Naive thymus-derived CD4-positive, alpha-beta T cell (primary cell): ENCODE results near the gene DMD. TPM values are rescaled to one million over a fixed set of nuclear protein-coding genes. Genes with fewer than 3 reads are reported as not detected.

ENCODE experiments used
- ATAC-seq: fragments of 150-1000 bp; cut with Tn5 transposase; 2 replicates; pipeline ENCODE4 v1.10.0; 2021; ENCODE audit warnings: mild to moderate bottlenecking, moderate library complexity
- CTCF ChIA-PET: fragments of 350-600 bp; sonication (Branson Sonifier 250); formaldehyde crosslinking; loops from one replicate; lab custom pipeline; 2021; ENCODE audit warnings: antibody characterized with exemption; lab: Charles Lee
- POLR2A ChIA-PET: fragments of 350-600 bp; sonication (Branson Sonifier 250); formaldehyde crosslinking; loops from one replicate; lab custom pipeline; 2021; ENCODE audit warnings: antibody characterized with exemption, inconsistent platforms; lab: Charles Lee
- DNase-seq, 9 donors: peaks; one replicate each; pipeline versions ENCODE4 v3.0.0 to v3.0.0-alpha.2; 2020 to 2022; ENCODE audit warnings: mixed read lengths in 1 of 9
- H3K27ac ChIP-seq: one replicate; pipeline ENCODE4 v1.7.0; 2013; ENCODE audit warnings: mild to moderate bottlenecking, low read depth, low read length, moderate library complexity
- H3K27me3 ChIP-seq, 2 donors: one replicate each; pipeline ENCODE4 v1.7.0; 2013; ENCODE audit warnings: low read length in 2 of 2, mild to moderate bottlenecking in 2 of 2, moderate library complexity in 2 of 2; ENCODE audit not compliant: control insufficient read depth in 2 of 2, insufficient read depth in 2 of 2
- H3K36me3 ChIP-seq, 3 experiments: 1 replicate in 2 of 3; 2 replicates in 1 of 3; pipeline ENCODE4 v1.7.0; 2013; ENCODE audit warnings: low read length in 3 of 3, mild to moderate bottlenecking in 3 of 3, moderate library complexity in 1 of 3; ENCODE audit not compliant: insufficient read depth in 3 of 3, control insufficient read depth in 2 of 3
- H3K4me1 ChIP-seq, 2 donors: one replicate each; pipeline ENCODE4 v1.7.0; 2013; ENCODE audit warnings: low read length in 2 of 2, mild to moderate bottlenecking in 2 of 2, moderate library complexity in 1 of 2; ENCODE audit not compliant: control insufficient read depth in 2 of 2, insufficient read depth in 2 of 2
- H3K4me3 ChIP-seq: 2 replicates; pipeline ENCODE4 v1.7.0; 2013; ENCODE audit warnings: mild to moderate bottlenecking, low read length
- H3K9me3 ChIP-seq, 3 experiments: 1 replicate in 2 of 3; 2 replicates in 1 of 3; pipeline ENCODE4 v1.7.0; 2013; ENCODE audit warnings: low read length in 3 of 3; ENCODE audit not compliant: control insufficient read depth in 2 of 3
- H3K27ac Mint-ChIP-seq, 9 donors: one replicate each; pipeline ENCODE4 v1.8.0; 2020 to 2022; ENCODE audit warnings: mixed read lengths in 9 of 9, mild to moderate bottlenecking in 8 of 9, moderate library complexity in 5 of 9, inconsistent platforms in 2 of 9
- H3K27me3 Mint-ChIP-seq, 5 donors: one replicate each; pipeline ENCODE4 v1.8.0; 2021 to 2022; ENCODE audit warnings: mixed read lengths in 5 of 5, mild to moderate bottlenecking in 1 of 5
- H3K36me3 Mint-ChIP-seq, 5 donors: one replicate each; pipeline ENCODE4 v1.8.0; 2020 to 2022; ENCODE audit warnings: mixed read lengths in 5 of 5, mild to moderate bottlenecking in 3 of 5, inconsistent platforms in 1 of 5
- H3K4me1 Mint-ChIP-seq, 7 donors: one replicate each; pipeline ENCODE4 v1.8.0; 2020 to 2022; ENCODE audit warnings: mixed read lengths in 7 of 7, mild to moderate bottlenecking in 3 of 7, inconsistent platforms in 1 of 7
- H3K4me3 Mint-ChIP-seq, 10 donors: one replicate each; pipeline ENCODE4 v1.8.0; 2020 to 2022; ENCODE audit warnings: mild to moderate bottlenecking in 10 of 10, mixed read lengths in 10 of 10, moderate library complexity in 6 of 10, inconsistent platforms in 2 of 10
- H3K9me3 Mint-ChIP-seq, 11 donors: one replicate each; pipeline ENCODE4 v1.8.0; 2020 to 2022; ENCODE audit warnings: mixed read lengths in 11 of 11, mild to moderate bottlenecking in 4 of 11, inconsistent platforms in 1 of 11, moderate library complexity in 1 of 11
- intact Hi-C, 2 donors: fragments of 100-400 bp; cut with micrococcal nuclease; formaldehyde crosslinking; loops; one replicate each; pipeline ENCODE4 v1.15.1; 2023
- polyA plus RNA-seq, 2 donors: library from polyadenylated mRNA; unstranded; fragments of 300-500 nt; fragmentation: Illumina TruSeq; gene quantifications; one replicate each; pipeline ENCODE4 v1.2.3, GENCODE V29; 2021
- total RNA-seq, 6 experiments: library from RNA in 5 of 6; stranded (reverse) in 5 of 6; gene quantifications; 1 replicate in 5 of 6; 2 replicates in 1 of 6; pipeline ENCODE4 v1.2.3 and lab custom pipeline; 2021 to 2026

Gene DMD
- total and polyA plus RNA-seq, 7 experiments from 2014 or later = 0.02 to 4.9 (median 0.28) TPM; not detected in 3

GRCh38 chrX:32397562-32398216, 813.7 kb downstream of the DMD start:
- no peaks in the 10 kb centered on the region for H3K36me3 Mint-ChIP-seq
- POLR2A ChIA-PET = no interaction called here
- Histone ChIP-seq H3K9me3 (no peaks in the 10 kb centered on the region), H3K4me1 (no peaks in the 10 kb centered on the region), H3K4me3 (no peak overlapping the region), H3K27me3 (no peaks in the 10 kb centered on the region), H3K36me3 (no peaks in the 10 kb centered on the region), H3K27ac (no peak overlapping the region)
- H3K27me3 Mint-ChIP-seq = no peaks in the 10 kb centered on the region
- H3K27ac Mint-ChIP-seq = no peak overlapping the region
- H3K4me3 Mint-ChIP-seq = no peak overlapping the region
- no peaks in the 10 kb centered on the region for H3K9me3 Mint-ChIP-seq
- H3K4me1 Mint-ChIP-seq = no peaks in the 10 kb centered on the region
- ATAC-seq (no peak), DNase-seq (no peak)
- intact Hi-C loops = no loop called here
- CTCF ChIA-PET = no interaction called here

GRCh38 chrX:32395878-32396277, 815.5 kb downstream of the DMD start:
- no peak overlapping the region for H3K27ac Mint-ChIP-seq
- intact Hi-C loops = no loop called here
- Histone ChIP-seq H3K9me3 (no peaks in the 10 kb centered on the region), H3K36me3 (no peaks in the 10 kb centered on the region), H3K27me3 (no peaks in the 10 kb centered on the region), H3K27ac (no peak overlapping the region), H3K4me1 (no peaks in the 10 kb centered on the region), H3K4me3 (no peak overlapping the region)
- H3K27me3 Mint-ChIP-seq = no peaks in the 10 kb centered on the region
- no peak overlapping the region for H3K4me3 Mint-ChIP-seq
- CTCF ChIA-PET = no interaction called here
- H3K4me1 Mint-ChIP-seq = no peaks in the 10 kb centered on the region
- POLR2A ChIA-PET = no interaction called here
- ATAC-seq = no peak
- peaks cover 0 to 6% (median 0%) of the 10 kb centered on the region in 11 donors for H3K9me3 Mint-ChIP-seq
- DNase-seq = no peak
- no peaks in the 10 kb centered on the region for H3K36me3 Mint-ChIP-seq

GRCh38 chrX:32392655-32393054, 818.7 kb downstream of the DMD start:
- no peak overlapping the region for H3K27ac Mint-ChIP-seq
- no peaks in the 10 kb centered on the region for H3K4me1 Mint-ChIP-seq
- no peak overlapping the region for H3K4me3 Mint-ChIP-seq
- peaks cover 0 to 6% (median 0%) of the 10 kb centered on the region in 11 donors for H3K9me3 Mint-ChIP-seq
- H3K9me3 ChIP-seq = no peaks in the 10 kb centered on the region
- DNase-seq (no peak), ATAC-seq (no peak)
- ChIA-PET POLR2A (no interaction called here), CTCF (no interaction called here)
- H3K27me3 ChIP-seq = no peaks in the 10 kb centered on the region
- no peaks in the 10 kb centered on the region for H3K36me3 Mint-ChIP-seq
- no peaks in the 10 kb centered on the region for H3K4me1 ChIP-seq
- no peaks in the 10 kb centered on the region for H3K27me3 Mint-ChIP-seq
- no peaks in the 10 kb centered on the region for H3K36me3 ChIP-seq
- intact Hi-C loops = no loop called here
- H3K27ac ChIP-seq = no peak overlapping the region
- no peak overlapping the region for H3K4me3 ChIP-seq

- no peaks in the 10 kb centered on the region for H3K4me1 ChIP-seq
- H3K27ac ChIP-seq = no peak overlapping the region
- intact Hi-C loops = no loop called here
- no peaks in the 10 kb centered on the region for H3K36me3 ChIP-seq
- H3K9me3 ChIP-seq = no peaks in the 10 kb centered on the region
- Mint-ChIP-seq H3K27me3 (no peaks in the 10 kb centered on the region), H3K36me3 (no peaks in the 10 kb centered on the region), H3K27ac (no peak overlapping the region), H3K4me3 (no peak overlapping the region), H3K9me3 (no peaks in the 10 kb centered on the region), H3K4me1 (no peaks in the 10 kb centered on the region)
- CTCF ChIA-PET = no interaction called here
- POLR2A ChIA-PET = no interaction called here
- no peak overlapping the region for H3K4me3 ChIP-seq
- H3K27me3 ChIP-seq = no peaks in the 10 kb centered on the region
- DNase-seq (no peak), ATAC-seq (no peak)
Measured at GRCh38 chrX:32370456-32371205, 840.7 kb downstream of the DMD start.

GRCh38 chrX:32293962-32294700, 917.2 kb downstream of the DMD start:
- H3K4me3 ChIP-seq = no peak overlapping the region
- no peak overlapping the region for H3K27ac ChIP-seq
- CTCF ChIA-PET = no interaction called here
- H3K9me3 ChIP-seq = no peaks in the 10 kb centered on the region
- H3K27ac Mint-ChIP-seq = no peak overlapping the region
- H3K27me3 Mint-ChIP-seq = no peaks in the 10 kb centered on the region
- no peak for DNase-seq
- POLR2A ChIA-PET = no interaction called here
- intact Hi-C loops = no loop called here
- H3K27me3 ChIP-seq = no peaks in the 10 kb centered on the region
- H3K9me3 Mint-ChIP-seq = peaks cover 0 to 11% (median 0%) of the 10 kb centered on the region in 11 donors
- no peak for ATAC-seq
- H3K36me3 ChIP-seq = no peaks in the 10 kb centered on the region
- no peaks in the 10 kb centered on the region for H3K4me1 ChIP-seq
- no peak overlapping the region for H3K4me3 Mint-ChIP-seq
- no peaks in the 10 kb centered on the region for H3K36me3 Mint-ChIP-seq
- no peaks in the 10 kb centered on the region for H3K4me1 Mint-ChIP-seq

- DNase-seq = no peak
- peaks cover 0 to 3% (median 0%) of the 10 kb centered on the region in 11 donors for H3K9me3 Mint-ChIP-seq
- no peak overlapping the region for H3K4me3 Mint-ChIP-seq
- H3K36me3 Mint-ChIP-seq = no peaks in the 10 kb centered on the region
- intact Hi-C loops = no loop called here
- Histone ChIP-seq H3K9me3 (no peaks in the 10 kb centered on the region), H3K4me3 (no peak overlapping the region), H3K27ac (no peak overlapping the region), H3K27me3 (no peaks in the 10 kb centered on the region), H3K36me3 (no peaks in the 10 kb centered on the region), H3K4me1 (no peaks in the 10 kb centered on the region)
- CTCF ChIA-PET = no interaction called here
- H3K4me1 Mint-ChIP-seq = no peaks in the 10 kb centered on the region
- POLR2A ChIA-PET = no interaction called here
- H3K27ac Mint-ChIP-seq = no peak overlapping the region
- ATAC-seq = no peak
- H3K27me3 Mint-ChIP-seq = no peaks in the 10 kb centered on the region
Measured at GRCh38 chrX:32289356-32289755, 922.0 kb downstream of the DMD start.
